Measurements from ENCODE around the gene APMAP.

GRCh38 chr20:24916412-24916811 is 76.1 kb downstream of the APMAP start:
- TF ChIP-seq CTCF (IDR thresholded peaks at IDR 0.05) = no peak
- no peak for TF ChIP-seq EZH2 (IDR thresholded peaks at IDR 0.05)

Measured in neural progenitor cell (in vitro differentiated cells).